Islet precursor cell (in vitro differentiated cells): ENCODE measurements around the gene SOCS7.

Source experiments
- DNase-seq: peaks from one replicate; pipeline ENCODE4 v3.0.0-alpha.2; 2018

Gene SOCS7

DNA sequence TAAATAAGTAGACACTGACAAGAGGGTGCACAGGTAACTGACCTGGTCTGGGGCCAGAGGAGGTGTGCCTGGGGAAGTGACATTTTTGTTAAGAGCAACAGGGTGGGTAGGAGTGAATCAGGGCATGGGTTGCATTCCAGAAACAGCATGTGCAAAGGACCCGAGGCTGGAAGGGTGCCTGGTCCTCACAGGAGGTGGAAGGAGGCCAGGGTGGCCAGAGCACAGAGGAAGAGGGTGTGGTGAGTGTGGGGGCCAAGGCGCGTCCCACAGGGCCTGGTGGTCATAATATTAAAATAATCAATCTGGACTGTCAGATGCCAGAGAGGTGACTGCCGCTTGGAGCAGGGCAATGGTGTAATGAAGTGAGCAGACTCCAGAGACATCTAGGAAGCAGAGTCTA, 90.9 kb downstream of the SOCS7 start:
- DNase-seq = no peak

DNA sequence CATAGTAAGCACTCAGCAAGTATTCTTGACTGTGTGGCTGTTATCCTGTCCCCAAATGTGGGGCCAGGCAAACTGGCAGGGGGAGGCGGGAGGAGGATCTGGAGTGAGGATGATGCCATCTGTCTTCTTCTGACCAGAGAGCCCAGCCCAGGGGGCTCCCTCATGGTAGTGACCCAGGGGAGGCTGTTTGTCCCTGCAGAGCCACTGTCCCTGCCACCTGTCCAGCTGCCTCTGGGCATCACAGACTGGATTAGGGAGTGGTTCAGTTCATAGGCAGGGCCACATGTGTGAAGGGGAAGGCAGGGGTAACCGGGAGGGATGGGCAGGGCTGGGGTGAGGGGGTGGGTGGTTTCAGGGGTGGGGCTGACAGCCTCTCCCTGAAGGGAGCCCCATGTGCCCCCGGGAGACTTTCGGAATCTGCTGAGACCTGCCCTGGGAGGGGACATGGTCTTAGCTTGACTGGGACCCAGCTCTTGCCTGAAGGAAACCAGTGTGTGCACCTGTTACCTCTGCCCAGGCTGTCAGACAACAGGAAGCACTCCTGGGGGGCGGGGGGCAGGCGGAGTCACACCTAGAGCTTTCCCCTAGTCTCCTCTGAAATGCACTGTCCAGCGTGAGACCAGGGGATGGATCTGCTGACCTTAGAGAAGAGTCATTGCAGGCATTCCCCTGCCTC, 91.8 kb downstream of the SOCS7 start:
- no peak for DNase-seq

DNA sequence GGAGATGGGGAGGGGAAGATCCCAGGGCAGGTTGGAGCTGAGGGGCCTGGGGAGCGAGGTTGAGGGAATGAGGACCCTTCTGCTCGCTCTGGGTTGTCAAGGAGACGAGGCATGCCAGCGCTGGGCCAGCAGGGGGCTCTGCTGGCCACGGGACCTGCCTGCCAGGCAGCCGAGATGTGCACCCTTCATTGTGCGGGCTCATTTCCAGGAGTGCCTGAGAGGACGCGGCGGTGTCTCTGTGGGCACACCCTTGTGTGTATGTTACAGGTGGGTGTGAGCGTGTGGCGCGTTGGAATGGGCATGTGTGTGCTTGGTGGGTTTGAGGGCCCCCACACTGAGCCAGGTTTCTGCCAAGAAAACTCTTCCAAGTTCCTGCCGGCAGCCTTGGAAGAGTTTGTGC, 92.5 kb downstream of the SOCS7 start:
- peak; percentile 92 for DNase-seq

DNA sequence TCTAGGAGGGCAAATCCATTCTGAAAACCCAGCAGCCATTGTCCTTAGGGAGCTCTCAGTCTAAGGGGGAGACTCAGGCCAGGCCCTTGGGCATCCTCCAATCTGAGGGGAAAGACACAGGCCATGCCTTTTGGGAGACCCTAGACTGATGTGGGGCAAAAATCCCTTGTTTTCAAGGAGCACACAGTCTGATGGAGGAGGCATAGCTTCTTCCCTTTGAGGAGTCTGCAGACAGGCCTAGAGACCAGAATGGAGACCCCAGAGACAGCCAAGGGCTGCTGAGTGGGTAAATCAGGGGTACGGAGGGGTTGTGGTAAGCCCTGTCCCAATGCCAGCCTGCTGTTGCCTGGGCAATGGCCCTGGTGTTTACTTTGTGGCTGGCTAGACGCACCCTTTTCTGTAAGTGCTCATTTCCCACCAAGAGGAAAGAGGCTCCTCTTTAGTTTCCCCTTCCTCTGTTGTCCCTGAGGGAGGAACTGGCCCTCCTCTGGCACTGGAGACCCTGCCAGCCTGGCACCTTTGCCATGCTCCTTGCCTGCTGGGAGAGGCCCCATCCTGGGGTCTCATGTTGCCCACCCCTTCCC, 96.0 kb downstream of the SOCS7 start:
- DNase-seq = no peak

DNA sequence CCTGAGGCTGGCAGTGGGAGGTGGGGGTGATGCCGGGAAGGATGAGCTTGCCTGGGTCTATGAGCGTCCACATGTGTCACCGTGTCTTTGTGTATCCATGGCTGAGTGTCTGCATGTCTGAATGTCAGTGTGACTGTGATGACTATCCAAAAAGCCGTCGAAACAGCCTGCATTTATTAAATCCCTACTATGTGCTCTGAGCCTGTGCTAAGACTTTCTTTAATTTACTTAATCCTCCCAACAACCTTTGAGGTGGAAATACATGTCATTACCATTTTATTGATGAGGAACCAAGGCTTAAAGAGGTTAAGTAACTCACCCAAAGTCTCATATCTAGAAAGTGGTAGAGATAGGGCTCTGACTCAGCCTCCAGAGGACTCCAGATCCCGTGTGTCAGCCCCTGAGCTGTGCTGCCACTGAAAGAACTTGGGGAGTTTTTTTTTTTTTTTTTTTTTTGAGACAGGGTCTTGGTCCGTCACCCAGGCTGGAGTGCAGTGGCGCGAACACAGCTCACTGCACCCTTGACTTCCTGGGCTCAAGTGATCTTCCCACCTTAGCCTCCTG, 96.6 kb downstream of the SOCS7 start:
- DNase-seq = no peak

- DNase-seq = peak; percentile 95
These were observed 97.7 kb downstream of the SOCS7 start for GRCh38 chr17:38449364-38449763.

GRCh38 chr17:38450557-38451029, 98.9 kb downstream of the SOCS7 start:
- DNase-seq = no peak

- peak; percentile 91 for DNase-seq
These were observed 99.6 kb downstream of the SOCS7 start for GRCh38 chr17:38451030-38451839.

DNA sequence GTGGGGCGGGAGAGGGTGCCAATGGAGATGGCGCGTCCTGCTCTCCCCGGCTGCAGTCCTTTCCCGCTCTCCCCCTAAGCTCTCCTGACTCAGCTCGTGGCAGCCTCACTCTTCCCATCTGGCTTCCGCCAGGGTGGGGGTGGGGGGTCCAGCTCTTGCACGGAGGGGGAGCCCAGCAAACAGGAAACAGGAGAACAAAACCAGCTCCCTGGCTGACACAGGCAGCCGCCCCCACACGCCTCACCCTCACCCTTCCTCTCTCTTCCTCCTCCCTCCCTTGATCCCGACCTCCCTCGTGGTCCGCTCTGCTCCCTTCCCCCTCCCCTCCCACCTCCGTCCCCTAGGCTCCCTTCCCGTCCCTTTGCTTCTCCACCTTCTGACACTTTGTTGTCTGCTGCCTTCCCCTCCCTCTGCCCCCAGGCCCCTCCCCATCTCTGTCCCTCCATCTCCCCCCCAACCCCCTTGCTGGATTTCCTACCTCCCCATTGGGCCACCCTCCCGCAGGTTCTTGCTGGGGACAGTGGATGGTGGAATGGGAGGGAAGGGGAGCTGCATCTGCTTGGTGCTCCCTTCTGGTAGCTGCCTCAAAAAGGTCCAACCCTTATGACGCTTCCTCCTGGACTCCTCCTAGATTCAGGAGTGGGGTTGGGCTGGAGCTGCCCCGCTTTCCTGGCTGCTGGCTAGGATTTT, 100.3 kb downstream of the SOCS7 start:
- peak; percentile 88 for DNase-seq

DNA sequence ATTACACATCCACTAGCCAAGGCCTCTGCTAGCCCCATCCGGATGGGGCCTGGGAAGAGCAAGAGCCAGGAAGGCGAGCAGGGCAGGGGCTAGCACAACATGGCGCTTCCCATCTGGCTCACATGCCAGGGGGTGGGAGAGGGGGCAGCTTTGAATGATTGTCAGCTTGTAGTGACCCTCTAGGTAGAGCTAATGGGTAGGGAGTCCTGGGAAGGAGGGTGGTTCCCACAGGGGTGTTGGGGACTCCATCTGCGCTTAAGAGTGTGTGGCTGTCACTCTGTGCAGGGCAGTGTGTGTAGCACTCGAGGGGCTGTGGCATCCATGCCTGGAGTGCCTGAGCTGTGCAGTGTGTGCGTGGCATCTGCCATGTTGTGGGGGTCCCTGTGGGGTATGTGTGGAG, 101.1 kb downstream of the SOCS7 start:
- no peak for DNase-seq

DNA sequence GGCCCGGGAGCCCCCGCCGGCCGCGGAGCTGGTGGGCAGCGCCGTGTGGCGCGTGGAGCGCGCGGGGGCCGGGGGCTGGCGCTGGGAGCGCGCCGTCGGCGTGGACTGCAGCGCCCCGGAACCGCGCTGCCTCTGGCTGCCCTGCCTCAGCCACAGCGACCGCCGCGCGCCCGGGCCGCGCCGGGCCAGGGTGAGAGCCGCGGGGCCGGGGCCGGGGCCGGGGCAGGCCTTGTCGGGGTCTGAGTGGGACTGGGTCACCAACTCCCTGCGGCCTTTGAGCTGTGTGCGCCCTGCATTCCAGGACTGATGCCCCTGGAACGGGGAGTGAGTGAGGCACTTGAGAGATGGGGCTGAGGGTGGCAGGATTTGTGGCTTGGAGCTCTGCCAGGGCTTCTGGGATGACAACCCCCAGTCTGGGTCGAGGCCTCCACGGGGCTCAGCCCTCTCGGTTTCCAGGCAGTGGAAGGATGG, 102.3 kb downstream of the SOCS7 start:
- DNase-seq = no peak

DNA sequence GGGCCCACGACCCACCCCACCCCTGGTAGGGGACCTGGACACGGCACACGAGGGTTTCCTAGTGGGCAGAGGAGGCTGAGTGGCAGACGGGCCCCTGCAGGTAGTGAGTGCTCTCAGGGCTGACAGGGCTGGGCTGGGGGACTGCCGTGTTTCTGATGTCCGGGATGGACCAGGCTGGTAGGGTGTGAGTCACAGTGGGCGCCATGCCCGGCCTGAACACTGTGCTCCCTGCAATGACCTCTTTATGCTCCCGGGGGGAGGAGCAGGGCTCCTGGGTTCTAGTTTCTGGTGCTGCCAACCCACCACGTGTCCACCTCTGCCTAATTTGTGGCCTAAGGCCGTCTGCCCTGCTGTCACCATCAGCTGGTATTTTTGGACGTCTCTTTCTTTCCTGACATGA, 102.9 kb downstream of the SOCS7 start:
- DNase-seq = peak; percentile 68
